SH-SY5Y (cell line): Measurements from ENCODE around the gene NARF.

Source experiments
- GATA2 ChIP-seq: IDR thresholded peaks from 2 replicates; pipeline ENCODE4 v1.6.1; 2011; ENCODE audit warnings: mild to moderate bottlenecking, low read depth, low read length
- GATA3 ChIP-seq: IDR thresholded peaks from 2 replicates; pipeline ENCODE4 v1.6.1; 2011; ENCODE audit warnings: low read depth, mild to moderate bottlenecking, low read length, moderate library complexity

DNA sequence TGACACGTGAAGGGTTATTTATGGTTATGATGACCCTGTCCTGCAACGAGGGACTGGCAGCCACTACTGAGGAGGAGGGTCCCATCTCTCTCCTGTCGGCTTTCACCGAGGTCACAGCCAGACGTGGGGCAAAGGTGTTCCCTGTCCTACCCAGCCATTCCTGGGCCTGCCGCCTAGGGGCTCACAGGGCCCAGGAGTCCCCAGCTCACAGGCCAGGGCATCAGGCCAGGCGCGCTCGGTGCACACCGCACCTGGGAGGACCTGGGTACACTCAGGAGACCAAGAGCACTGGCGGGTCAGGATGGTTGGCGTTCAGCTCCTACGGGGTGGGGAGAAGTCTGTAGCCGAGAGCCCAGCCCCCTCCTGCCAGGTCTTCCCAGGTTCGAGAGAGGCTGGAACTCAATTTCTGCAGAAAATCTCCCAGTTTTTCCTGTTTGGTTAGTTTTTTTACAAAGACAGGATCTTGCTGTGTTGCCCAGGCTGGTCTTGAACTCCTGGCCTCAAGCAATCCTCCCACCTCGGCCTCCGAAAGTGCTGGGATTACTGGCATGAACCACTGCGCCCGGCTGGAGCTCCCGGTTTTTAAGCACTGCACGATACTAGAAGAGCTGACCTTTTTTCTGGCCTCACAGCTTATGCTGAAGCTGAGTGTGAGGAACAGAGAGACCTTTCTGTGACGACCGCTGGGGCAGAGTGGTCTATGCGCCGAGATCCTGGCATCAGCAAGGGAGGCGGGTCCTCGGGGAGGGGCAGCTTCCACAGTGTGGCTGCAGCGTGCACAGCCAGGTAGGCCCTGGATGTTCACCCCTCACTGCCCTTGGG, 15.7 kb upstream of the NARF start:
- TF ChIP-seq GATA2 (no peak), GATA3 (no peak)
